ENCODE data around the gene CXCL1. TPM values are rescaled to one million over a fixed set of nuclear protein-coding genes. Genes with fewer than 3 reads are reported as not detected.
A peak's percentile ranks its signal among the peaks of the same experiment; 100 is the strongest.

Gene CXCL1
- total and polyA plus RNA-seq, 4 donors = 43.5 to 445 (median 50.6) TPM

DNA sequence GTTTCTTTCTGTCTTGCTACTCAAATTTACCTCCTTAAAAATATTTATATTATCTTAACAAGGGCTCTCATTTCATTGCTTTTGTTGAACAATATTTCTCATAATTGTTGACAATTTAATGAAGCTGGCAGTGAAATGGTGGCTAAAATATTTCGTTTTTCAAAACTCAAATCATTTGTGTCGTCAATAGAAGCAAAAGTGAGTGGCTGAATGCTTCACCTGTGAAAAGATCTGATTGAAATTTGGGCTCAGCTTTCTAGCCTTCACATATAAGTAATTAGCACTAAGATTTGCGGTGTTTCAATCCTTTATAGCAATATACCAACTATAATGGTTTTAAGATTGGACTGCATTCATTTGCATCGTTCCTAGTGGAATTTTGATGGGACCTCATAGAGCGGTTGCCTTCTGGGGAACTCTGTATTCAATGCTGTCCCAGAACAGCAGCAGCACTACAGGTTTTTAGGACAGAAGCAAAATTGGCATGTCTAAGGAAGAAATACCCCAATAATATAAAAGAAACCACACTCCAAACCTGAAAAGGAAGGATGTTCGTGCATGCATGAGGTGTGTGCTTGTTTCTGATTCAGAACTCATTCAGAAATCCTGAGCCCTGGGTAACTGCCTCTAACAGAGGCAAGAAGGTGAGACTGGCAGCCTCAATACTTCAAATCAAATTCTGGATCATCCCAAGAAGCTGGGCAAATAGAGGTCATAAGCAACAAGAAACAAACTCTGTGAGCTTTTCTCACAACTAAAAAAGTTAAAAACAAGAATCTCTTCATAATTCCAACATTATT, 2.5 kb downstream of the CXCL1 start:
- ATAC-seq (ENCODE audit: insufficient read depth, low FRiP score) = no peak
- Histone ChIP-seq H3K4me1 (ENCODE audit: control insufficient read depth in 5 of 5, insufficient read depth in 5 of 5, low read length in 5 of 5) (peaks cover 0 to 16% (median 0%) of the 10 kb centered on the region in 5 donors), H3K36me3 (ENCODE audit: control insufficient read depth in 4 of 4, insufficient read depth in 4 of 4, low read length in 4 of 4) (no peaks in the 10 kb centered on the region), H3K9ac (ENCODE audit: insufficient read depth in 1 of 2, low read length in 2 of 2) (no peak overlapping the region), H3K4me3 (no peak overlapping the region), H3K27ac (ENCODE audit: low read depth in 1 of 2, low read length in 1 of 2) (no peak overlapping the region), H3K27me3 (ENCODE audit: control insufficient read depth in 3 of 3, insufficient read depth in 3 of 3, low read length in 2 of 3) (peaks cover 0 to 11% (median 7%) of the 10 kb centered on the region in 3 donors), H3K9me3 (ENCODE audit: control insufficient read depth in 4 of 4, insufficient read depth in 3 of 4, low read length in 3 of 4) (peaks cover 0 to 2% (median 0%) of the 10 kb centered on the region in 4 donors)
- WGBS, 2 donors = 91% methylated on average over 6 of the region's 6 CpGs
- no peak for TF ChIP-seq CTCF (IDR thresholded peaks at IDR 0.05; ENCODE audit: control extremely low read depth, extremely low read depth)
- no peak for DNase-seq

DNA sequence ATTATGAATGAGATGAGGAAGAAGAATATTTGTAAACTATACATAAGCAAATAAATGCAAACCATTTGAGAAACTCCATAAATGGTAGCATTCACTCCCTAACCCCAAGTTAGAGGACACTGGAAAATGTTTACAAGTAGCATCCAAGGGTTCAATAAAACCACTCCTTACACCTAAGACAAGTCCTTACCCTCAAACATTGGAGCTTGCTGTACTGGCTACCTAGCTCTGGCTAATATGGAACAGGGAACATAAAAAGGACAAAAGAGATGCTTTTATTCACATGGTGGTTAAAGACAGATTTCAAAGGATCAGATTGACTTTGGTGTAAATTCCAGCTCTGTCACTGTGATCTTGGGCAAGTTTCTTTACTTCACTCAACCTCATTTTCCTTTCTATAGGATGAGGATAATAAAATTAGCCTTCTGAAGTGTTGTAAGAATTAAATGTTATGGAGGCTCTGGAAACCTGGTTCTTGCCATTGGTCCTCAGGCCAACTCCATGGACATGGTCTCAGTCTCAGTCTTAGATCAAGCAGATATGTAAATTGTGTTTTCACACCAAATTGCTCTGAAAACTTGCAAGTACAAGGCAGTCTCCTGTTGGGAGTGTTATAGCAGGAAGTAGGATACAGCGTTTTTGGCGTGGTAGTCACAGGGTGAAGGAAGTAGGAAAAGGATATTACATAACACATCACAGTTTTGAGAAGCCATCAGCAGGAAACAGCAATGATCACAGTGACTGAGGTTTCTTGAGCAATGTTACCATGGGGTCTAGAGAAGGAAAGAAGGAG, 3.3 kb downstream of the CXCL1 start:
- Histone ChIP-seq H3K27ac (ENCODE audit: low read depth in 1 of 2, low read length in 1 of 2) (peak overlapping the region in 1 of 2 donors; percentile 74), H3K4me1 (ENCODE audit: control insufficient read depth in 5 of 5, insufficient read depth in 5 of 5, low read length in 5 of 5) (peaks cover 0 to 16% (median 0%) of the 10 kb centered on the region in 5 donors), H3K27me3 (ENCODE audit: control insufficient read depth in 3 of 3, insufficient read depth in 3 of 3, low read length in 2 of 3) (peaks cover 0 to 9% (median 7%) of the 10 kb centered on the region in 3 donors), H3K4me3 (no peak overlapping the region), H3K9me3 (ENCODE audit: control insufficient read depth in 4 of 4, insufficient read depth in 3 of 4, low read length in 3 of 4) (peaks cover 0 to 2% (median 0%) of the 10 kb centered on the region in 4 donors), H3K36me3 (ENCODE audit: control insufficient read depth in 4 of 4, insufficient read depth in 4 of 4, low read length in 4 of 4) (no peaks in the 10 kb centered on the region), H3K9ac (ENCODE audit: insufficient read depth in 1 of 2, low read length in 2 of 2) (no peak overlapping the region)
- DNase-seq = peak in 1 of 3 donors; percentile 17
- ATAC-seq (ENCODE audit: insufficient read depth, low FRiP score) = no peak
- TF ChIP-seq CTCF (IDR thresholded peaks at IDR 0.05; ENCODE audit: control extremely low read depth, extremely low read depth) = no peak
- WGBS, 2 donors = 7 to 31% methylated on average over 2 of the region's 2 CpGs

DNA sequence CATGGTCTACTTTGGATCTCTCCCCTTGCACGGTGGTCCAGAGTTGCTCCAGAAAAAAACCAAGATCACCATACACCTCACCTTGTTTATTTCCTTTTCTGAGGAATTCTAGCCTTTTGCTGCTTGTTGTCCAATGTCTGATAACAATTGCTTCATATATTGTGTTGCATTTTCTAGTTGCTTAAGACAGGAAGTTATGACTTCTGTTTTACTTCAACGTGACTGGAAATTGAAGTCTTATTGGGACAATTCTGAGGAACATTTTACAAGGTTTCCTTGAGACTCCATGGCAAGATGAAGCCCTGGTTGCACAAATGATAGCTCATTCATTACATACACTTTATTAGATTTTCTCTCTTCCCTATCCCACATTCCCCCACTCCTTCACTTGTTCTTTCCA, 5.2 kb downstream of the CXCL1 start:
- WGBS, 2 donors = 48 to 61% methylated on average over 2 of the region's 2 CpGs

More for the DNA sequence above, 5.2 kb downstream of the CXCL1 start:
- H3K4me3 ChIP-seq = no peak overlapping the region
- no peak for DNase-seq
- H3K9me3 ChIP-seq (ENCODE audit: control insufficient read depth in 4 of 4, insufficient read depth in 3 of 4, low read length in 3 of 4) = peaks cover 0 to 2% (median 0%) of the 10 kb centered on the region in 4 donors
- H3K27me3 ChIP-seq (ENCODE audit: control insufficient read depth in 3 of 3, insufficient read depth in 3 of 3, low read length in 2 of 3) = peaks cover 0 to 7% (median 7%) of the 10 kb centered on the region in 3 donors
- H3K36me3 ChIP-seq (ENCODE audit: control insufficient read depth in 4 of 4, insufficient read depth in 4 of 4, low read length in 4 of 4) = no peaks in the 10 kb centered on the region
- no peak overlapping the region for H3K9ac ChIP-seq (ENCODE audit: insufficient read depth in 1 of 2, low read length in 2 of 2)
- TF ChIP-seq CTCF (IDR thresholded peaks at IDR 0.05; ENCODE audit: control extremely low read depth, extremely low read depth) = no peak
- peaks cover 0 to 5% (median 0%) of the 10 kb centered on the region in 5 donors for H3K4me1 ChIP-seq (ENCODE audit: control insufficient read depth in 5 of 5, insufficient read depth in 5 of 5, low read length in 5 of 5)
- H3K27ac ChIP-seq (ENCODE audit: low read depth in 1 of 2, low read length in 1 of 2) = no peak overlapping the region
- ATAC-seq (ENCODE audit: insufficient read depth, low FRiP score) = no peak
